HL-60/S4 treated with retinoic acid at 250 ng/mL for 4 days and 3 days (cell line): ENCODE results near the gene MFSD11.
"Not testable (repeated sequence)": the region's sequence is repeated elsewhere in the genome, so short reads cannot be mapped to it uniquely, and the experiment has no call there.

Source experiments
- in situ Hi-C: fragments of 300-500 bp; cut with MboI; formaldehyde crosslinking; loops from 2 replicates; pipeline ENCODE4 v1.7.0; 2022; ENCODE audit warnings: low sequenced_read_pairs

The MFSD11 gene

DNA sequence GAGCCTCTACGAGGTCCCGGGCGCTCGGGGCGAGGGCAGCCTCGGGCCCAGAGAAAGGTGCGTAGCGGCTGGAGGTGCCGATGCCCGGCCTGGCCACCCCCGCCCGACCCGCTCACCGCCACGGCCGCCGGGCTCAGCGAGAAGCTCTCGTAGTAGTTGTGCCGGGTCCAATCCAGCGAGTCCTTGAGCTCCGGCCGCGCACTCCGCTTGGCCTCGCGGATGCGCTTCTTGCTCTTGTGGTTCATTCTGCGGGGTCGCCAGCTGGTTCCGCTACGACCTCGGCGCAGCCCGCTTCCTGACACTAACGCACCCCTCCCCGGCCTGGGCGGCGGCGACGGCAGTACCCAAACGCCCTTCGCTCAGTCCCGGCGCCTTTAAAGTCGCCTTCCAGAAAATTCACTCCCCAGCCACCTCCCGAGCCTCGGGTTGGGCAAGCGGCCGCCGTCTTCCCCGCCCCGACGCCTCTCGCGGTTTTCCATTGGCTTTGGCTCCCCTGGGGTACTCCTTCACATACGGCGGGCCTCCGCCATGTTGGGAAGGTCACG, 11.6 kb upstream of the MFSD11 start, which contains the start of gene JMJD6:
Gene JMJD6 (minus strand): TSS at position 376 of the 545 bp plus-strand sequence. CDS start 131 bp downstream, at position 245.
- in situ Hi-C loops, result no loop called here

- in situ Hi-C loops, result no loop called here
Observed at GRCh38 chr17:76726776-76727718, 10.9 kb upstream of the MFSD11 start, which contains the start of gene METTL23. Gene METTL23, plus strand, starts transcription at chr17:76726839. Its CDS starts 2,872 bp downstream, at chr17:76729711.

GRCh38 chr17:76727745-76728456, 10.0 kb upstream of the MFSD11 start:
- in situ Hi-C loops, result no loop called here

DNA sequence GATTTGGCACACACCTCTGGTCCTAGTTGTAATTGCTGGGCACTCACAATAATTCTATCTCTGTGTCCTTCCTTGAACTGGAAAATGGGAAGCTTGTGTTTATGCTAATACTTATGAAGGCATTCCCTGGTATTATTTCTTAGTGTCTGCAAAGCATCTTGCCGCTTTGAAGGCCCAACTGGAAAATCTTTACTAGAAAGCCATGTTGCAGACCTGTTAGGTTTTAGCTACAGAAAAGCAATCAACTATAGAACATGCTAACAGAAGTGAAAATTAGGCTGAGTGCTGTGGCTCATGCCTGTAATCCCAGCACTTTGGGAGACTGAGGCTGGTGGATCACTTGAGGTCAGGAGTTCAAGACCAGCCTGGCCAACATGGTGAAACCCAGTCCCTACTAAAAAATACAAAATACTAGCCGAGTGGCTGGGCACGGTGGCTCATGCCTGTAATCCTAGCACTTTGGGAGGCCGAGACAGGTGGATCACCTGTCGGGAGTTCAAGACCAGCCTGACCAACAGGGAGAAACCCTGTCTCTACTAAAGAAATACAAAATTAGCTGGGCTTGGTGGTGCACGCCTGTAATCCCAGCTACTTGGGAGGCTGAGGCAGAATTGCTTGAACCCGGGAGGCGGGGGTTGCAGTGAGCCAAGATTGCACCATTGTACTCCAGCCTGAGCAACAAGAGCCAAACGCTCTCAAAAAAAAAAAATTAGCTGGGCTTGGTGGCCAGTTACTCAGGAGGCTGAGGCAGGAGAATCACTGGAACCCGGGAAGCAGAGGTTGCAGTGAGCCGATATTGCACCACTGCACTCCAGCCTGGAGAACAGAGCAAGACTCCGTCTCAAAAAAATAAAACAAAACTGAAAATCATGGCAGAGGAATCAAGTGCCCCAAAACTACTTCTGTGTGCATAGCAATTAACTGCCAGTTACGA, 5.9 kb upstream of the MFSD11 start:
- in situ Hi-C loops, result not testable (repeated sequence)

- in situ Hi-C loops, result no loop called here
Observed at GRCh38 chr17:76732734-76733617, 4.9 kb upstream of the MFSD11 start.

GRCh38 chr17:76733618-76733957, 4.3 kb upstream of the MFSD11 start:
- in situ Hi-C loops, result no loop called here

- in situ Hi-C loops, result no loop called here
Observed at GRCh38 chr17:76734080-76734840, 3.7 kb upstream of the MFSD11 start.

GRCh38 chr17:76735006-76735405, 2.9 kb upstream of the MFSD11 start:
- in situ Hi-C loops, result no loop called here

GRCh38 chr17:76735586-76736348, 2.2 kb upstream of the MFSD11 start:
- in situ Hi-C loops, result no loop called here

DNA sequence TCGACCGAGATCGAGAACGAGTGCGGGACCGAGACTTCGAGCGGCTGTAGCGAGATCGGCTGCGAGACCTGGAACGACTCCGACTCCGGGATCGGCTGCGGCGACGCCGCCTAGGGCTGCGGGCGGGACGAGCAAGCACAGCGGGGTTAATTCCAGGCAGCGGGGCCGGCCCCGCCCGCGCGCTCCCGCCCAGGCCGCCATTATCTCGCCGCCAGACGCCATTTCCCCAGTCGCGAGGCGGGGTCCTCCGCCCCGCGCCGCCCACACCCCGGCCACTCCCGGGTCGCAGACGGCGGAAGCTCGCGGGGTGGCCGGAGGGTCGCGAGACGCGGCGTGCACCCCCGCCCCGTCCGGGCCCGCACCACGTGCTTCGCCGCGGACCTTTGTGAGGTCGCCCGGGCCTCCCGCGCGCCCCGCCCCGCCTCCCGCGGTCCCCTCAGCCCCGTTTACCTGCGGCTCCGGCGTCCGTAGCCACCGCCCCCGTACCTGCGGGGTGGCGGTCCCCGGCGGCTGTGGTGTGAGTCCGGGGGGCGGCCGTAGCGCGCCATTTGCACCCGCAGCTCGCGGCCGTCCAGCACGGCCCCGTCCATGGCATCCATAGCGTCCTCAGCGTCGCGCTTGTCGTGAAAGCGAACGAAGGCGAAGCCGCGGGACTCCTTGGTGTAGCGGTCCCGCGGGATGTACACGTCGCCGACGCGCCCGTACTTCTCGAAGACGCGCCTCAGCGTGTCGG, 1.4 kb upstream of the MFSD11 start:
- in situ Hi-C loops, result no loop called here

DNA sequence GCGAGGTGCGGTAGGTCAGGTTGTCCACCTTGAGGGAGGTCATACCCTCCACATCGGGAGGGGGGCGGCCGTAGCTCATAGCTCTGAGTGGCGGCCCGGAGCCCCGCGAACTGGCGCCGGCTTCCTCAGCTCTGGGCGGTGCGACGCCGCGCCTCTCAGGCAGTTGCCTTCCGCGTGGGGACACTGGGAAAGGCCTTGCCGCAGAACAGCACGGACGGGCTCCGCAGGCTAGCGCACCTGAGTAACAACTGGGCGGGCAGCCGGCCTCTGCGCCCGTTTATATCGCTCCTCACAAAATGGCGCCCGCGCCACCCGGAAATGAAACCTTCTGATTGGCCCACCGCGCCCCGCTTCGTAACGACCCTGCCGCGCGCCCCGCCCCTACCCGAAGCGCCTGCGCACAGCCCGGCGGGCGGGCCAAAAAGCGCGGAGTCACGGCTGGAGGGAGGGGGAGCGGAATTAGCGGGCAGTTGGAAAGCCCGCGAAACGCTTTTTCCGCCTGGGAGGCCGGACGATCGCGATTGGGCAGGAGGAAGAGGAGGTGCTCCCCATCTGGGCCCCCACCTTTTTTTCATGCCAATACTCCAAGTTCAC, 740 bp upstream of the MFSD11 start, which contains the start of gene SRSF2:
Gene SRSF2 (minus strand): TSS at position 250 of the 594 bp plus-strand sequence. CDS start 171 bp downstream, at position 79.
- in situ Hi-C loops, result no loop called here

GRCh38 chr17:76738468-76738850, 540 bp downstream of the MFSD11 start:
- in situ Hi-C loops, result no loop called here

GRCh38 chr17:76739568-76740115, 1.7 kb downstream of the MFSD11 start:
- in situ Hi-C loops, result not testable (repeated sequence)

- in situ Hi-C loops, result no loop called here
Observed at GRCh38 chr17:76740329-76741118, 2.6 kb downstream of the MFSD11 start.

DNA sequence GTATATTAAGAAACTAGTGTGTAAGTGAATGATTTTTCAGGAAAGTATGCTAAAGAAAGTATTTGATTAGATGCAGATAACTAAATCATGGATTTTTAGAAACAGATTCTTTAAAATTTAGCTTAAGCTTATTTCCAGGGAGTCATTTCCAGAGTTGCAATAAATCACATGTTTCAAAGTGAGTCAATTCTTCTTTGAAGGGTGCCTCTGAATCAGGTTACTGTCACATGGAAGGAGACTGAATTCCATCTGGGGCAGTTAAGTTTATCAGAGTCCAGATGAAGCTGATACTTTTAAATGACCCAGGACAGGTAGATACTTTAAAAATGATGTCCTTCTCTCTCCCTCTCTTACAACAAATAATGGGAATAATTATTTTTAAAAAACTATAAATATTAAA, 5.0 kb downstream of the MFSD11 start:
- in situ Hi-C loops, result no loop called here

DNA sequence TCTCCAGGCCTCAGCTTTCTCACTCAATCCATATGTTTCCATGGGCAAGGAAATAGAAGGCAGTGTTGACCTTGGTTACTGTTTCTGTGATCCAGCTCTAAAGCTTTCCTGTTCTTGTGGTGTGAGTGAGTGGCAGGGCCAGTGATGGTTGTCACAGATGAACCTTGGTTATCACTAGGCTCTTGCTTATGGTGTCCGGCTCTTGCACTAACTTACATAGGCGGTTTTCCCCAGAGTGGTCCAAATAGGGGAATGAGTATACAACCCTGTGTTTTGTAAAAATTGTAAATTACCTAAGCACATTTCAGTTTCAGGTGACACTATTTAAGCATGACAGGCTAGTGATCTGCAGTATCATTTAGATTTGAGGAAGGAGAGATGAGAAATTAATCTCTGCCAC, 6.8 kb downstream of the MFSD11 start:
- in situ Hi-C loops, result no loop called here
